Right renal cortex interstitium (tissue), 3 donors: ENCODE data around the gene ZDHHC3. TPM values are rescaled to one million over a fixed set of nuclear protein-coding genes. Genes with fewer than 3 reads are reported as not detected.

ENCODE experiments used
- DNase-seq, 3 donors: peaks; one replicate each; pipeline ENCODE4 v3.0.0-alpha.2; 2013; ENCODE audit warnings: low read depth in 3 of 3, low spot score in 2 of 3
- polyA plus RNA-seq, 3 donors: library from polyadenylated mRNA; unstranded; fragments of 120-200 nt; gene quantifications; one replicate each; pipeline ENCODE4 v1.2.1, GENCODE V29; 2013; ENCODE audit not compliant: insufficient read length in 3 of 3

Gene ZDHHC3
- polyA plus RNA-seq, 3 donors, result 76.1 to 81.4 (median 80.0) TPM

DNA sequence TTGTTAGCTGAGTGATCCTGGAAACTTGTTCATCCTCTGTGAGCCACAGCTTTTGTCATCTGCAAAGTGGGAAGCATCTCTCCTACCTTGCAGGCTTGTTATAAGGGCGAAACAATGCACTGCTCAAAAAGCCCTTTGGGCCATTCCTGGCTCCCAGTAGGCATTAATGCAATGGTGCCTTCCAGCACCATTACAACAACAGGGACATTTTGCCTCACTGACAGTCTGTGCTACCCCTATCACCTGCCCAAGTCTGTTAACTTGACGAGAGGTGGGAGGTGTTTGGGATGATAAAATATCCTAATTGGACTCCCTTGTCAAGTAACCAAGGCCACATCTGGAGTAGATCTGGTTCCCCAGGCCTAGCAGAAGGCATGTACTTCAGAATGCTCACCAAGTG, 44.2 kb downstream of the ZDHHC3 start:
- DNase-seq, result no peak

DNA sequence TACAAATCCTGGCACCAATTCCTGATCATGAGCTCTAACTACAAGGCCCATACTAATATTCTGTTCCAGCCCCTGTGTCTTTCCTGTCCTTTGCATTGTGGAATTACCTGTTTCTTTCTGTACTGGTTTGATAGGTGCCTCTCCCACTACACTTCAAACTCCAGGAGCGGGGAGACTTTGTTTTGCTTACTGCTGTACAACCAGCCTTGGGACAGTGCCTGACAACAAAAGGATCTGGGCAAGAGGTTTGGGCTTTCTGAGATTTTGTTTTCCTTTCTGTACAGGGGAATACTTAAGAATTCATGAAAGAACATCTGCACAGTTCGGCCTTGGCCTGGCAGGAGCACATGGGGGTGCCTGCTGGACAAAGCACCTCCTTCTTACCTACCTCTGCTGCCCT, 45.1 kb downstream of the ZDHHC3 start:
- DNase-seq, result no peak

DNA sequence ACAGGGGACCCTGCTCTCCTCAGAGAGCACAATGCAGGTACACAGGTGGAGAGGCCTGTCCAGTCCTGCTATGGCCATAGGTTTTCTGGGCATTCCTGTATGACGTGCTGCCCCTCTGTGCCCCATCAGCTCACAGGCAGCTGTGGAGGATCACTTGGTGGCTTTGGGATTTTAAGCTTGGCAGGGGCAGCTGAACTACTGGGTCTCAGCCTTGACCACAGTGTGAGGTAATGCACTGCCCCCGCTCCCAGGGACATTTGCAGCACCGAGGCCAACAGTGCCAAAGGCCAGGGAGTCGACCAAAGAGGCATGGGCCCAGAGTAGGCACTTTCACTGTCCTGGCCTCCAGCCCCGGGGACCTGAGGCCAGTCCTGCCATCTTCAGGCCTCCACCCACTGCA, 46.2 kb downstream of the ZDHHC3 start:
- DNase-seq, result no peak

DNA sequence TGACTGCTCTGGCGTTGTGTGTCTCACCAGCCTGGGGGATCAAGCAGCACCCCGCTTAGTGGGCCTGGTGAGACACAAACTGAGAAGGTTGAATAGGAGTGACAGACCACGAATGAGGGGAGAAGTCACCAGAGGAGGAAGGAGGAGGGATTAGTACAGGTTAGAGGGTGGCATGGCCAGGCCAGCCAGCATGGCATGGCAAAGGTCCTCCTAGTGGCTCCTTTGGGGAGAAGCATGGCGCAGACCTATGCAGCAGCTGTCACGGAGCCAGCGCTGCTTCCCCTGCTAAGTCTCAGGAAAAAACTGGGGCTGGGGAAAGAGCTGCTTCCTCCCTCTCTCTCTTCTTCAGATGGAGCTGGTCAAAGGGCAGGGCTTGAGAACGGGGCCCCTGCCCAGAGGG, 48.6 kb downstream of the ZDHHC3 start:
- DNase-seq, result no peak

DNA sequence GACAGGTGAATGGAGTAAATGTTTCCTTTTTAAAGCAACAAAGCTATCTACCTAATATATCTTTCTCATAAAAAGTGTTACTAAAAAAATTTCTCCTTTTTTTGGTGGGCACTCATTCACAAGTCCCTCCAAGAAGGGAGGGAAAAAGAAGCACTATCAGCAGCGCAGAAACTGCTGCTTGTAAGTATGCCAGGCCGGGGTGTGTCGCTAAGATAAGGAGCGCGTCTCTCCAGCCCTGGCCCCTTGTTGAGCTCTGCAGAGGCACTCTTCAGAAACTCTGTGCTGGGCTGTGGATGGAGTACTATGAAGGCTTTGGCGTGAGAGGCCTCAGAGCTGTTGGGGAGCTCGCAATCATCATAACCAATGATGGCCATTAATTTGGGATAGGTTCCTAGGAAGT, 49.1 kb downstream of the ZDHHC3 start:
- DNase-seq, result no peak

DNA sequence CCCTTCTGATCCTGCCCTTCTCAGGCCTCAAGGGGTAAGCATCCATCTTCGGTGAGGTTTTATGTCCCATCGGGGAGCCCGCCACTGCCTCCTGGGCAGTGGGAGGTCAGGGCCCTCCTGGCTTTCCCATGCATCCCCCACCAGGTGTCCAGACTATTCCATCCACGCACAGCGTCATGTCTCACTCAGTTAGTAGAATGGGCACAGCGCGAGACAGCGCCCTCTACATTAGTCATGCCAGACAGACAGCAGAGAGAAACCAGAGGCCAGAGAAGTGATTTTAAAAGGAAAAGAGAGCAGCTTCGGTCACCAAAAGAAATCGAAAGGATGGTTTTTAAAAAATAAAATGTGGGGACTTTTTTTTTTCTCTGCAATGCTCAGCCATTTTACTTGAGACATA, 49.8 kb downstream of the ZDHHC3 start:
- no peak for DNase-seq

DNA sequence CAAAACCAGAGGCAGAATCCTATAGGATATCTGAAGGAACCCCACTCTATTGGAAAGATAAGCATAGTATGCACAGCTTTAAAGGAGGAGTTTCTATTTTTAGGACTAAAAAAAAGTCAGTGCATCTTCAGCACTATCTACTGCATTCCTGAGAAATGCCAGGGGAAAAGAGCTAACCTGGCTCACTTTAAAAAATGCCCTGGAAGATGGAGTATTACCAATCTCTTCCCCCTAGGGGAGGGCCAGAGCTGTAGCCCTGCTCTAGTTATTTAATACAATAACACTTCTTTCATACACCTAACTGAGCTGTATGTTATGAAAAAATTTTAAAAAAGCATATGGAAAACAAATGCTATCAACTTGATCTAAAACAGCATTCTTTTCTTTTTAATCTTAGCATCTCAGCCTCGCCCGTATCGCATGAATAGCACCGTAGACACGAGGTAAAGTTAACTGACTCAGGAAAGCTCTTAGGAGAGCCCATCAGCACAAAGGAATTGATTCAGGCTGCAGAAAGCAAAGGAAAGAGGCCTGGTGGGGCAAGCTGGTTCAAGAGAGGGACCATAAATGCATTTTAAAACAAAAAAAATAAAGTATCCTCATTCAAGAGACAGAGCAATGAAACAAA, 51.4 kb downstream of the ZDHHC3 start:
- DNase-seq, result no peak

DNA sequence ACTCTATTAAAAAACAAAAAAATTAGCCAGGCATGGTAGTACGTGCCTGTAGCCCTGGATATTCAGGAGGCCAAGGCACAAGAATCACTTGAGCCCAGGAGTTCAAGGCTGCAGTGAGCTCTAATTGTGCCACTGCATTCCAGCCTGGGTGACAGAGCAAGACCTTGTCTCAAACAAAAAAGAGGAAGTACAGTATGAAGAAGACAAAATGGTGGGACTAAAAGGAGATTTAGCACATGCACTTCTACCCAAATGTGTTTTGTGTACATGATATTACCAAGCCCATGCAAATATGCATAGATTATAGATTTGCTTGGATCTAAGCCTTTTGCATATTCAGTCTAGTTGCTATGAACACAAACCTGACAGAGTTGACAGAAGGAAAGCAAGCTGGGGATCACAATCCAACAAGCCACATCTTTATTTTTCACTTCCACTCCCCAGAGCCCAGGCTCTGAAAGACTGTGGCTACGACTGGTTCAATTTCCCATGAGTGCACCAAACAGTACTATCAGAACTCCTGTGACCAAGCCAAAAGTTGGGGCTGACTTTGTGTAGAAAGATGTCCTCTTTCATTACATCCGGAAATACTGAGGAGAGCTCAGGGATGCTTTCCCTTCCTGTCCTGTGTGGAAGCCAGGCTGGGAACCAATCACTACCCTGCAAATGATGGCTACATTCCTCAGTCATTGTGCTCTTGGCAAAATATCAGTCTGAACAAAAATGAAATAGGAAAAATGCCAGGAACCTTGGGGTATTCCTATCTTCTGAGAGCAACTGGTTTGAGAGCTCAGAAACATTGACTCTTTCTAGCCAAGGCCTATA, 52.1 kb downstream of the ZDHHC3 start:
- no peak for DNase-seq

DNA sequence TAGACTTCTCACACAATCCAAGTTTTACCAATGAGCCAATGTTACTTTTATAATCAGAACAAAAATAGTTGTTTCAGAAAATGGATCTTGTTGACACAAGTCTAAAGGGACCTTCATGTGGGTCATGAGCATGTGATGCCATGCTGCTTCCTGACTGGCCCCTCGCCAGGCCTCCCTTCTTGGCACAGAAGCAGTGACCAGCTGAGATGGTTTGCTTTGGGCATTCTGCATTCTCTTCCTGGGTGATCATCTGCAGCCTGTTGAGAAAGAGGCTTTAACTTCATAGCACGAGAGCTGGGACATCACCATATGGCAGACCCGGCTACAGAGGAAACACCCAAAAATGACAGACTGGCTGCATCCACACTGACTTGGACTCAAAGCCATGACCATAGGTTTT, 55.9 kb downstream of the ZDHHC3 start:
- no peak for DNase-seq

DNA sequence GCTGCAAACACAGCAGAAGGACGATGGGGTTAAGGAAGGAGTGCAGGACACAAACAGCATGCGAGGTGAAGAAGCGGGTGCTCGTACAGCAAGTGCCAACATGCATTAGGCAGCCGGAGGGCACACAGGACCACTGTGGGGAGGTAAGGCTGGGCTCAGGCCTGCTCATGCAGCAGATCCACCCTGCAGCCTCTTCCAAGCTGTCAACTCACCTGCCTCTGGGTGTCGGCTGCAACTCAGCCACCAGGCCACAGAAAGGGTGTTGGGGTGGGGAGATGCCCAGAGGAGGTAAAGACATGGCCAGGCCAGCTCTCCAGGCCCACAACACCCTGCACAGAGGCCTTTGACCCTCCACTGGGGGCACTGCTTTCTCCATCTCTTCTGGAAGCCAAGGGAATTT, 57.4 kb downstream of the ZDHHC3 start:
- DNase-seq, result no peak

DNA sequence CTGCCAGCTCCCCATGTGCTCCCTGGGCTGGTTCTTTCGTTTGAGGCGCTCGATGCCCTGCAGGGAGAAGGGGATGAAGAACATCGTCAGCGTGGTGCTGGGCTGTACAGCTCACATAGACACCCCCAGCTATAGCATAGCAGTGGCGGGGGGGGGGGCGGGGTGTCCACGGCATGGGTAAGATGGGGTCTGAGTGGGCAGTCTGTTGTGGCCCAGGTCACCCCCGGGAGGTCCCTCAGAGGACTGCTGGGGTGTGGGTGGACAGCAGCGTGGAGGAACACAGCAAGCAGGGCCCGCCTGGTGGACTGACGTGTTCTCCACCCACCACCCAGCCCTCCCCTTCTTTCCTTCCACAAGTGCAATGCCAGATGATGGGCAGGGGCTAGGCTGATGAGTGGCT, 57.9 kb downstream of the ZDHHC3 start:
- DNase-seq, result no peak

DNA sequence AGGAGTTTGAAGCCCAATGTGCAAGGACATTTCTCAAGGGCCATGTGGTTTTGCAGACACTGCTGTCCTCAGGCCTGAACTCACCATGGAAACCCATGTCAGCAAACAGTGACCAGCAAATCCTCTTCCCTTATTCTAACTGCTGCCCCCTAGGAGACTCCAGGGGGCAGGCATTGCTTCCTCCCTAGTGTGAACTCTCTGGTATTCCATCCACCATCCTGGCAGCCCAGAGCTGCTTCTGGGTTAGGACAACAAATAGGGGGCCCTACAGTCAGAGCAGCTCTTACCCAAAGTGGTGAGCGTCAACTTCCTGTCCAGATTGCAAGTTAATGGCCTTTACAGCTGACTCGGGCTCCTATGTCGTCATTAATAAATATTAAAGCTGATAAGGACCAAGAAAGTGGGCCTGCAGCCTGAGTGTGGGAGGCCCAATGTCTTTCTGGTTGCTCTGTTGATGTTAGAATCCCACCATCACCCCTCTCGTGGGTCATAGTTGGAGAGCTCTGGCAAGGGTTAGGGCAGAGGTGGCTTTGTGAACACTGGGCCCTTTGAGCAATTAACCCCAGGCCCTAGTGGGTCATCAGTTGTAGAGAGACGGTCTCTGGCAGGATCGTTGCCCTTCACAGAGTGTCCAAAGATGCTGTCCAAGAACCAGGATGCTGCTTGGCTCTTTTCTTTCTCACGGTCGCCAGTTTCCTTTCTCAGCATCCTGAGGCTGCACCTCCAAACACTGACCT, 60.1 kb downstream of the ZDHHC3 start:
- no peak for DNase-seq

DNA sequence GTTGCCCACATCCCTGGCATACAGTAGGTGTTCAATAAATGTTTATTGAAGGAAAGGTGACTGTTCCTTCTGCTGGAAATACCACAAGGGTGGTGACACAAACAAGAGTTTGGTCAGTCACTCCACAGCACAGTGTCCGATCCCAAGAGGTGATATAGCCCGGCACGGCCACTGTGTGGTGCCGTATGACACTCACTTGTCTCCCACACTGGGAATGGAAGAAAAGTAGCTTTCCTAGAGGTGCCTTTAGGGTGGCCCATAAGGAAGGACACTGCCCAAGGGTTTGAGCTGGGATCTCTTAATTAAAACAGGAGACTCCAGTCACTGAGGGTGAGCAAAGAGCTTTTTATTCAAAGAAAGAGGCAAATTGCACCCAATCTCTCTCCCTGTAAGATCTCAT, 61.0 kb downstream of the ZDHHC3 start:
- DNase-seq, result no peak

DNA sequence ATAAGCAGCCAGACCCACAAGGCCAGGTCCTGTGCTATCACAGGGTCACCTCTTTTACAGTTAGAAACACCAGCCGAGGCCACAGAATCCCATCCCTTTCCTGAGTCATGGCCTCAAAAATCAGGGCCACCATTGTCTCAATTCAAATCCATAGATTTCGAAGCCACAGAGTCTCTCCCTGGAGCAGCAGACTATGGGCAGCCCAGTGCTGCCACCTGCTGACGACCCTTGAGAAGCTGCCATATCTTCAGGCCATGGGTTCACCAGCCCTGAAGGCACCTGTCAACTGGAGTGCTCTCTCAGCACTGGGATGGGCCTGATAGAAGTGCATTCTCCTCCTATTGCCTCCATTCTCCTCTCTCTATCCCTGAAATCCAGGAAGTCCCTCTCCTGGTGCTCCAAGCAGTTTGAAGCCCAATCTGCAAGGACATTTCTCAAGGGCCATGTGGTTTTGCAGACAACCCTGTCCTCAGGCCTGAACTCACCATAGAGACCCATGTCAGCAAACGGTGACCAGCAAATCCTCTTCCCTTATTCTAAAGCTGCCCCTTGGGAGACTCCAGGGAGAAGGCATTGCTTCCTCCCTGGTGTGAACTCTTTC, 62.0 kb downstream of the ZDHHC3 start:
- peak; percentile 13 to 27 (median 13) for DNase-seq

DNA sequence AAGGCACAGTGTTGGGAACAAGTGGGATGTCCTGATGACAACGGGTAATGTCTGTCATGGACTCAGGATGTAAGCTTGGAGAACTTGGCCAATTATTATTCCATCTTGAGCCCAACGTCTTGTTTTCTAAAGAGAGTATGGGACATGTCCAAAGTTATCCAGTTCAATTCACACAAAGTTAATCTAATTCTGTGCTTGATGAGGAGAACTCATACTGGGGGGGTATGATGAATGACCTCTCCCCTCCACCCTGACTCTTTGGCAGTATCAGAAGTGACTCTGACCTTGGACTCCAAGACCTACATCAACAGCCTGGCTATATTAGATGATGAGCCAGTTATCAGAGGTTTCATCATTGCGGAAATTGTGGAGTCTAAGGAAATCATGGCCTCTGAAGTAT, 65.3 kb downstream of the ZDHHC3 start:
- no peak for DNase-seq

DNA sequence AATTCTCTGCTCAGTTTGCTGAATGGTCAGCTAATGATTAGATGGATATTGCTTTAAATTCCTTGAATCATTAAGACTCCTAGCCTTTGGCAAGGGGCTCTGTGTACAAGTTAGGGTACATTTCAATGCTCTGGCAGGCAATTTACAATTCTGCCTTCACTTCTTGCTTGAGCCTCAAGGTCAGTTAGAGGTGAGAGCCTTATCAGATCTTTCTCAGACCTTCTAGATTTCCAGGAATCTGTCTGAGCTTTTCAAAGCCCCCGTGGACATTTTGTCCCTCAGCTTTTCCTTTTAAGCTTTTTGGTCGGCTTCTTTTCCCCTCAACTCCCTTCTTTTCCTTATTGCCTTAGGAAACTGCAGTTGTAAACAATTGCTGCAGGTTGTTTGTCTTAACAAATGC, 66.9 kb downstream of the ZDHHC3 start:
- no peak for DNase-seq

DNA sequence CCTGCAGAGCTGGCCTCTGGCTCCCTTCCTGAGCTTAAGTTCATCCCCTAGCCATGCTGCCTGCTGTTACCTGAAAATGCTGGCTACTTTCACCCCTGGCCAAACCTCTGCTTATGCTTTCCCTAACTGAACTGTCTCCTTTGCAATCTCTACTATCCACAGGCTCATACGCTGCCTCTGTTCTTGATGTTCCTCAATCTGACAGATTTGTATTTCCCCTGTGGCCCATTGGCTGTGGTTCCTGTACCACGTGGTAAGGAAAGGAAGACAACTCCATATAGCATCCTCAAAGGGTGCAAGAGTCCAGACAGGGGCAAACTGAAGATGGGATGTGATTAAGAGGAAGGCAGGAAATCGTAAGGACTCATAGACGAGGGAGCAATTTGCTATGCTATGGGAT, 68.4 kb downstream of the ZDHHC3 start:
- no peak for DNase-seq

DNA sequence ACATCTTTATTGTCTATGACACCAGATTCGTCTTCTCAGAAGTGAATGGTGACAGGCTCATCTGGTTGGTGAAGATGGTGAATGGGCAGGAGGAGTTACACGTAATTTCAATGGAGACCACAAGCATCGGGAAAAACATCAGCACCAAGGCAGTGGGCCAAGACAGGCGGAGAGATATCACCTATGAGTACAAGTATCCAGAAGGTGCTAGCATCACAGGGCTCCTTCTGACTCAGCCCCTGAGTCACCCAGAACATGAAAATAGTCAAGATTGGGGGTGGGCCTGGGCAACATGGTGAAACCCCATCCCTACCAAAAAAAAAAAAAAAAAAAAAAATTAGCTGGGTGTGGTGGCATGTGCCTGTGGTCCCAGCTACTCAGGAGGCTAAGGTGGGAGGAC, 69.0 kb downstream of the ZDHHC3 start:
- no peak for DNase-seq

DNA sequence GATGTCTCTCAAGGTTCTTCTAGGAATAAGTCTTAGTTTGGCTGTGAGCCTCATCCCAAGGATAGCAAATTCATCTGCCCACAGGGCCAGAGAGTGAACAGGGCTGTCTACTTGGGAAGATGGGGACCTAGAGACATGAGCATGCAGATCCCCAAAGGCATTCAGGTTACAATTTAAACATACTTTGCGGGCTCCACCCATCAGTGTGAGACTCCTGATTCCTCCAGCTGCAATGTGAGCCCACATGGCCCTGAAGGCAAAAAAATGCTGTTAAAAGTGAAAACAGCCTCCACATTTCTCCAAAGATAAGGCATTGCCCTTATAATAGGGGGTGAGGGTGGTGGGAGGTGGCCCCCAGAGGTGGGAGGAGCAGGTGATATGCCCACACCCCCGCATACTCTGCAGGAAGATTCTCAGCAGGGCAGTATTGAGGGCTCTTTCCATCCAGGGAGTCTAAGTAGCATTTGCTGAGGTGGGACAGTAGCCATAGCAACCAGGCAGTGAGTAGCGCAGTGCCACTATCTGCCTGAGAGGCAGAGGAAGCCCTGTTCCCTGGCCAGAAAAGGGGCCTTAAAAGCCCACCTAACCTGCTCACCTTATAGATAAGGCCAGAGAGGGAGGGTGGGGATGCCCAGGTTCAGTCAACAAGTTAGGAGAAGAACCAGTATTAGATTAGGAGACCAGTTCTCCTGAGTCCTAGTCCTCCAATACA, 70.4 kb downstream of the ZDHHC3 start:
- no peak for DNase-seq

DNA sequence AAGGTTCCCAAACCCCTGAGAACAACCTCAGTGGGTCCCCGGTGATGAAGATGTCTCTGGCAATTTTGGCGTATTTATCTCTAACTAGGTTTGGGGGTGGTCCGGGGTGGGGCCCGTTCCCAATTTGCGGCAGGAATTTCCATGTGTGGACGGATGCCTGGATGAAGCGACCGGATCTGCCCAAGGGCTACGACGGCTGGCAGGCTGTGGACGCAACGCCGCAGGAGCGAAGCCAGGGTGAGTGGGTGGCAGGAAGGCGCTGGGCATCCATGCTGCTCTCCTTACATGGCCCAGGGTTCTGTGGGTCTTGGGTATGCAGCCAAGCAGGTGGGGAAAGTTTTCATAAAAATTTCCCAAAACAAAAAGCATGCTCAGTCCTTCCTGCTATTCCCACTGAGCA, 72.2 kb downstream of the ZDHHC3 start:
- DNase-seq, result no peak

DNA sequence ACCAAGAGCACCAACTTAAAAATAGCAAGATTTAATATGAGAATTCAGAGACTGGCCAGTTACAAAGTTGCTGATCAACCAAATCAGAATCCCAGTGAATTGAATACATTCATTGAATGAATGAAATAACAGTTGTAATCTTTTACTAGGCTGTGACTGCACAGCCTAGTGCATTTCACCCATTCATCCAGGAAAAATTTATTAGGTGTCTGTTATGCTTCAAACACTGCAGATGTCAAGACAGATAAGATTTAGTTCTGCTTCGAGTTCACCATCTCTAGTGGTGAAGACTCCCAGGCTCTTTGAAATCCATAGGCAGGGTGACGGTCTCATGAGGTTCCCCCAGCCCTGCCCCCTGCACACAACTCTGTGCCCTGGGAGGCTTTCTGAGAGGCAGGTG, 72.7 kb downstream of the ZDHHC3 start:
- DNase-seq, result no peak
